ENCODE results near the gene KDM5B. TPM values are rescaled to one million over a fixed set of nuclear protein-coding genes. Genes with fewer than 3 reads are reported as not detected.

The KDM5B gene
- total RNA-seq, 1 experiment from 2014 or later, result 44.6 TPM

GRCh38 chr1:202702088-202702487 is 106.1 kb downstream of the KDM5B start:
- ATAC-seq (no peak), DNase-seq (ENCODE audit: low read depth, low spot score) (no peak)
- Histone ChIP-seq H3K9me2 (ENCODE audit: insufficient read depth) (no peaks in the 10 kb centered on the region), H3K4me3 (replicated peaks in 1 of 2; ENCODE audit: low read depth in 1 of 2, low read length in 2 of 2) (no peak overlapping the region), H3K4me1 (ENCODE audit: control insufficient read depth in 1 of 2, insufficient read depth in 2 of 2, low read length in 2 of 2) (no peaks in the 10 kb centered on the region), H3K36me3 (ENCODE audit: control insufficient read depth in 1 of 2, insufficient read depth in 2 of 2, low read length in 2 of 2) (no peaks in the 10 kb centered on the region), H3K9me3 (ENCODE audit: control insufficient read depth in 1 of 2, insufficient read depth in 1 of 2, low read depth in 1 of 2, low read length in 2 of 2) (no peaks in the 10 kb centered on the region), H2AFZ (ENCODE audit: low read depth, low read length, poor library complexity, severe bottlenecking) (no peak overlapping the region), H3K9ac (ENCODE audit: low read length) (no peak overlapping the region), H3K4me2 (ENCODE audit: low read length) (no peak overlapping the region), H4K20me1 (ENCODE audit: insufficient read depth) (no peaks in the 10 kb centered on the region), H3K27ac (ENCODE audit: low read depth, low read length) (no peak overlapping the region), H3K79me2 (ENCODE audit: insufficient read depth, low read length) (no peaks in the 10 kb centered on the region), H3K27me3 (ENCODE audit: insufficient read depth, low read length) (peaks cover 87% of the 10 kb centered on the region)
- POLR2A ChIA-PET, result no interaction called here
- RAD21 ChIA-PET (ENCODE audit: low non-redundant PET in 1 of 2, low total read pairs in 2 of 2, uncharacterized antibody in 2 of 2, unreplicated experiment in 2 of 2), result no interaction called here
- CTCF ChIA-PET, result no interaction called here
- TF ChIP-seq SRF (IDR thresholded peaks at IDR 0.05; ENCODE audit: low read depth) (no peak), JUND (IDR thresholded peaks at IDR 0.05) (no peak), CEBPB (IDR thresholded peaks at IDR 0.05; ENCODE audit: low read depth) (no peak), CTCF (IDR thresholded peaks at IDR 0.05 in 2 of 3, conservative IDR thresholded peaks at IDR 0.05 in 1 of 3; ENCODE audit: borderline replicate concordance in 1 of 3, insufficient read depth in 1 of 3, low read depth in 2 of 3, low read length in 2 of 3) (no peak), ZFX (IDR thresholded peaks at IDR 0.05) (no peak), ELF1 (IDR thresholded peaks at IDR 0.05; ENCODE audit: borderline replicate concordance, low read depth) (no peak), FOSL1 (IDR thresholded peaks at IDR 0.05; ENCODE audit: low read depth) (no peak), POLR2A (IDR thresholded peaks at IDR 0.05; ENCODE audit: borderline replicate concordance, extremely low read depth, insufficient read depth, insufficient read length) (no peak), RAD21 (IDR thresholded peaks at IDR 0.05; ENCODE audit: low read depth) (no peak), POLR2AphosphoS5 (IDR thresholded peaks at IDR 0.05; ENCODE audit: low read depth, low read length) (no peak), TCF7L2 (IDR thresholded peaks at IDR 0.05; ENCODE audit: borderline replicate concordance, extremely low read depth, insufficient read depth, insufficient read length) (no peak), EZH2phosphoT487 (IDR thresholded peaks at IDR 0.05; ENCODE audit: borderline replicate concordance) (no peak), SP1 (IDR thresholded peaks at IDR 0.05; ENCODE audit: low read depth) (no peak), YY1 (IDR thresholded peaks at IDR 0.05; ENCODE audit: extremely low read depth, insufficient replicate concordance, low read depth, low read length) (no peak)
- BruUV-seq (replicated peaks), result no TSS peak
- intact Hi-C loops (cut with micrococcal nuclease), result no loop called here

All from HCT116 (cell line).